ENCODE measurements around the gene TSKS.
A peak's percentile ranks its signal among the peaks of the same experiment; 100 is the strongest.

The TSKS gene

DNA sequence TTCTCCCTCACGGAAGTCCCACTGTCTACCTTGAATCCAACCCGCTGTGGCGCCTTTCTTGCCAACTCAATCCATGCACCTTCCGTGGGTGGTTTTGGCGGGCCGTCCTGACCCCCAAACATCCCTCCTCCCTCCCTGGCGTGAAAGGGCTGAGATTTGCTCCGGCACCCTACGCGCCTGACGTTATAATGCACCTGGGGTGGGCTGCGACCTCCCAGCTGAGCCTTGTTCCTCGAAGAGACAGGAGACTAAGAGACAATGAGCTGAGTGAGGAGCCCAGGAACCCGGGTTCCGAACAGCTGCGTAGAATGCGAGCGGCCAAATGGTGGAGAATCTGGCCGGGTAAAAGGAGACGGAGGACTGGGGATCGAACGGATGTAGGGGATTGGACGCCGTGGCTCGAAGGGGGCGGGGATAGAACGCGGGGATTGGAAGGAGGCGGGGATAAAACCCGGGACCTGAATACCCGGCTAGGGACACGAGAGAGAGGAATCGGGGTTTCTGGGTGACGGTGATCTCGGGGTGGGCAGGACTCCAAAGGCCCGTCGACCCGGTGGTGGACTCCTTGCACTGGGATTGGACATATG is 72.4 kb downstream of the TSKS start, which contains the start of gene CPT1C:
Gene CPT1C (plus strand): TSS at position 461 of the 587 bp plus-strand sequence. CDS start 1,137 bp downstream, outside the sequence.
- TF ChIP-seq CTCF (conservative IDR thresholded peaks at IDR 0.05; ENCODE audit: control insufficient read depth, insufficient read depth, low read depth, low read length) = no peak
- peak within 1 kb of the TSS; percentile 60 for H3K4me3 ChIP-seq (ENCODE audit: control insufficient read depth, low read depth, low read length)
- DNase-seq (ENCODE audit: low read depth) = peak; percentile 74

DNA sequence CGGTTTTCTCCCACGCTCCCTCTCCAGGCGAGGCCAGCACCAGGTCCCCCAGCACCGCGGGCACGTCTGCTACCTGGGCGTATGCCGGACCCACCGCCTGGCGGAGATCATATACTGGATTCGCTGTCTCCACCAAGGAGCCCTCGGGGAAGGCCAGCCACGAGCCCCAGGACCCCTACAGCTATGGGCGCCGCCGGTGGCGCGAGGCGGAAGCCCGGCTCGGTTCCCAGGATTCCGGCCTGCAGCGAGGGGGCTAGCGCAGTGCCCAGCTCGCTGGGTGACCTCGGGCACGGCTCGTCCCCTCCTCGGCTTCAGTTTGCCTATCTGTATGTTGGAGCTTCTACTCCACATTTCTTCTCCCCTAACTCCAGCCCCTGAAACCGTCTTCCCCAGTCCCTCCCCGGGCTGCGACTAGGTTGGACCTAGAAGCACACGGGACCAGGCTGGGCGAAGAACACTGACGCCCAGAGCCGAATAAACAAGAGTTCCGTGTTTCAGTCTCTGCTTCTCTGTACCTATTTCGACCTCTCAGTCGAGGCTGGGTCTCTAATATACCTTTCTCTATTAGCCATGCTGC is 72.9 kb downstream of the TSKS start:
- no peak for TF ChIP-seq CTCF (conservative IDR thresholded peaks at IDR 0.05; ENCODE audit: control insufficient read depth, insufficient read depth, low read depth, low read length)
- peak overlapping the region; percentile 60 for H3K4me3 ChIP-seq (ENCODE audit: control insufficient read depth, low read depth, low read length)
- no peak for DNase-seq (ENCODE audit: low read depth)

All from fibroblast of mammary gland (primary cell).